Activated T-cell treated with anti-CD3 and anti-CD28 coated beads for 4 hours (primary cell): ENCODE measurements around the gene TPD52L1.
"Not testable (repeated sequence)": the region's sequence is repeated elsewhere in the genome, so short reads cannot be mapped to it uniquely, and the experiment has no call there.

ENCODE experiments used
- DNase-seq: peaks from one replicate; pipeline ENCODE4 v3.0.0-alpha.2; 2020

The TPD52L1 gene, protein sequence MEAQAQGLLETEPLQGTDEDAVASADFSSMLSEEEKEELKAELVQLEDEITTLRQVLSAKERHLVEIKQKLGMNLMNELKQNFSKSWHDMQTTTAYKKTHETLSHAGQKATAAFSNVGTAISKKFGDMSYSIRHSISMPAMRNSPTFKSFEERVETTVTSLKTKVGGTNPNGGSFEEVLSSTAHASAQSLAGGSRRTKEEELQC

DNA sequence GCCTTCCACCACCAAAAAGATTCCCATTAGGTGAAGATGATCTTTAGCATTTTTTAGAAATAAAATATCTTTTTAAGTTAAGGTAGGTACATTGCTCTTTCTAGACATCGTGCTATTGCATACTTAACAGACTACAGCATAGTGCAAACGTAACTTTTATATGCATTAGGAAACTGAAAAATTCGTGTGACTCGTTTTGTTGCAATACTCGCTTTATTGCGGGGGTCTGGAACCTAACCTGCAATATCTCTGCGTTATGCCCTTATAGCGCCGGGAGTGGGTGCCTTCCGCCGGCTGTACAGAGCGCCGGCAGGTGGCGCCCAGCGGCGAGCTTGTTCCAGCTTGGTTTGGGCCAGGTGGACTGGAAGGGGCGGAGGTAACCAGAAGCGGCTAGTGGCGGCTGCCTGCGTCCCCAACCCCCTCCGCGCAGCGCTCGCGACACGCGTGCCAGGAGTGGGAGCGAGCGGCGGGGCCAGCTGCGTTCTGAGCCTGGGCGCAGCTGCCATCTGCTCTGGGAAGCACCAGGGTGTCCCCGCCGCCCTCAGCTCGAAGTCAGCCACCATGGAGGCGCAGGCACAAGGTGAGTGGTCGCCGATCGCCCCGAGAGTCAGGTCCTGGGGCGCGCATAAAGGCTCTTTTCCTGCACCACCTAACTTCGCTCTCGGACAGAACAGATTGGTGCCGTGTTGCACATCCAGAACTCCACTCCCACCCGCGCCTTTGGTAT is at the start of gene TPD52L1:
Gene TPD52L1 (plus strand): TSS at position 383 of the 727 bp plus-strand sequence. CDS start 179 bp downstream, at position 562.
- peak; percentile 31 for DNase-seq

DNA sequence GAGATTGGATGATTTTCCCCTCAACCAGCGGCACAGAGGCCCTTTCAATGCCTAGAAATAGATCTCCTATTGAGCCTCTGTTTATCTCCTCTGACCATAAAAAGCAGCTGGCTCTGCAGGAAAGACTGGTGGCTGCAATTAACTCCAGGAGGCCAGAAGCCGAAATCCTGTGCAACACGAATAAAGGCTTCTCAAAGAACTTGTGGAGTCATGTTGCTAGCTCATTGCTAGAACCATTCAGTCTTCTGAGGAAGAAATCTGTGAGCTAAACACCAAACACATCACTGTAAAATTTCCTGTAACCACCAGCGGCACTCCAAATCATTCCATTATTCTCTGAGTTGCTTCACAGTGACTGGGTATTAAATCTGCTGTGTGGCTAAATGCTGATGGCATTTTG is 49.1 kb upstream of the TPD52L1 start:
- DNase-seq = no peak

DNA sequence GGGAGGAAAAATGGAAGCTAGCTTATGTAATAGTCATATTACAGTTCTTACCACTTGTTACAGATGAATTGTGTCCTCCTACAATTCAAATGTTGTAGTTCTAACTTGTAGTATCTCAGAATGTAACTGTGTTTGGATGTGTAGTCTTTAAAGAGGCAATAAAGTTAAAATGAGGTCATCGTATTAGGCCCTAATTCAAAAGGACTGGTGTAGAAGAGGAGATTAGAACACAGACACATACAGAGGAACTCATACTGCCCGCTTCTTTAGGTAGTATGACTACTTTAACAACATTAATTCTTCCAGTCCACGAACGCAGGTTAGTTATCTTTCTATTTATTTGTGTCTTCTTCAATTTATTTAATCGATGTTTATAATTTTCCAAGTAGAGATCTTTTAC is 46.5 kb upstream of the TPD52L1 start:
- no peak for DNase-seq

DNA sequence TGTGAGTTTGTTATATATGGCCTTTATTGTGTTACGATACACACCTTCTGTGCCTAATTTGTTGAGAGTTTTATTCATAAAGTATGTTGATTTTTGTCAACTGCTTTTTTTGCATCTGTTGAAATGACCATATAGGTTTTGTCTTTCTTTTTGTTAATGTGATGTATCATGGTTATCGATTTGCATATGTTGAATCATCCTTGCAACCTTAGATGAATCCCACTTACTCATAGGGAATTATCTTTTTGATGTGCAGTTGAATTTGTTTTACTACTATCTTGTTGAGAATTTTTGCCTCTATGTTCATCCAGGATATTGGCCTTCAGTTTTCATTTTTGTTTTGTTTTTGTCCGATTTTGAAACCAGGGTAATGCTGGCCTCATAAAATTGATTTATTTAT is 45.7 kb upstream of the TPD52L1 start:
- no peak for DNase-seq

DNA sequence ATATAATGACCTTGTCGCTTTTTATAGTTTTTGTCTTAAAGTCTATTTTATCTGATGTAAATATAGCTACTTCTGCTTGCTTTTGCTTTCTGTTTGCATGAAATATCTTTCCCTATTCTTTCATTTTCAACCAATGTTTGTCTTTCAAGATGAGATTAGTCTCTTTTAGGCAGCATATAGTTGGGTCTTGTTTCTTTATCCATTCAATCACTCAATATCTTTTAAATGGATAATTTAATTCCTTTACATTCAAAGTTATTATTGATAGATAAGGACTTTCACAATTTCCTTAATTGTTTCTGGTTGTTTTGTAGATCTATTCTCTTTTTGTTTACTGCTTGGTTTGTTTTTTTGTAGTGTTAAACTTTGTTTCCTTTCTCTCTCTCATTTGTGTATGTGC is 43.5 kb upstream of the TPD52L1 start:
- DNase-seq = no peak

DNA sequence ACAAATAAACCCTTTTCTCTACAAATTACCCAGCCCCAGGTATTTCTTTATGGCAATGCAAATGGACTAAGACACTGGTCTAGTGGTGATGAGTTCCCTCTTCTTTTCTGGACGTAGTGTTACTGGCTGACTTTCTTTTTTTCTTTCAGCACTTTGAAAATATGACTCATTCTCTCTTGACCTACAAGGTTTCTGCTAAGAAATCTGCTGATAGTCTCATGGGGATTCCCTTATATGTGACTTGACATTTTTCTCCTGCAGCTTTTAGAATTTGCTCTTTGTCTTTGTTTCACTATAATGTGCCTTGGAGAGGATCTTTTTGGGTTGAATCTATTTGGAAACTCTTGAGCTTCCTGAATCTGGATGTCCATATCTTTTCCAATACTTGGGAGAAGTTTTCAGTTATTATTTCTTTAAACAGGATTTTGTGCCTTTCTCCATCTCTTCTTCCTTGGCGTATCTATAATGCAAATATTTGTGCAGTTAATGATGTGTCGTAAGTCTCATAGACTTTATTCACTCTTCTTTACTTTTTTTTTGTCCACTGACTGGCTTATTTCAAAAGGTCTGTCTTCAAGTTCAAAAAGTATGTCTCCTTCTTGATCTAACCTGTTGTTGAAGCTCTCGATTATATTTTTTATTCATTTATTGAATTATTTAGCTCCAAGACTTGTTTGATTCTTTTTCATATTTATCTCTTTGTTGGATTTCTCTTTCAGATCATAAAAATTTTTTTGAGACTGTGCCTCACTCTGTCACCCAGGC is 42.2 kb upstream of the TPD52L1 start:
- DNase-seq = no peak

DNA sequence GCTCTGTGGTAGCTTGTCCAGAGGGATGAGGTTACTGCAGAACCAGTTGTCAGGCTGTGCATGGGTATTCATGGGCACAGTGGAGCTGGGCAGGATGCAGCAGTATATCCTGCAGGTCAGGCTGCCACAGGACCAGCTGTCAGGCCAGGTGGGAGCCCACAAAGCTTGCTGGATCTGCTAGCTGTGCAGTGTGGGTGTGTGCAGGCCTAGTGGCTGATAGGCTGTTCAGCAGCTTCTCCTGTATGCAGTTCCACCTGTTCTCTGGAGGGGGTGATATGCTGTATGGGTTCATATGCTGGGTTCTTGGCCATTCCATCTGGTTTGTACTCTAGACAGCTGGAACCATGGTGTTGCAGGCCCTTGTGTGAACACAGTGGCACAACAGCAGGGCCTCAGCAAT is 40.6 kb upstream of the TPD52L1 start:
- DNase-seq = no peak

DNA sequence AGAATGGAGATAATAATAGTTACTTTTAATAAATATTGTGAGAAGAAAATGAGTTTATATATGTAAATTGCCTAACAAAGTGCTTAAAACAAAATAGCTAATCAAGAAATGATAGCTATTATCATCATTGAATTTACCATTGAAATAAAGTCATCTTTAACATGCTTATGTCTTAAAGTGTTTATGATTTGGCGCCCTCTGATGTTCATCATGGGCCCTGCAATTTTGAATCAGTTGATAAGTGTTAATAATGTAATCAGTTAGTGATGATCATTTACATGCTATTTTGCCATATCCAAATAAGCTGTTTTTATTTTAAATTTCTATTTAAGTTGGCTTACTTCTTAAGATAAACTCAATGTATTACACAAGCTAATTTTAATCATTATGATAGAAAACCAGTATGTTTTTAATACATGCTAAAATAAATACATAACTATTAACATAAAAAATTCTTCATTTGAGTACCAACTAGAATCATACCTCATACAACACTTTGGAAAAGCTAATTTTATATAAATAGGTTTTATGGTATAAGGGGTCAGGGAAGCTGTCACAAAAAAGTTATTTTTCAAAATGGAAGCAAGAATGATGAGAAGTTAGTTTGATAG is 39.2 kb upstream of the TPD52L1 start:
- peak; percentile 17 for DNase-seq

DNA sequence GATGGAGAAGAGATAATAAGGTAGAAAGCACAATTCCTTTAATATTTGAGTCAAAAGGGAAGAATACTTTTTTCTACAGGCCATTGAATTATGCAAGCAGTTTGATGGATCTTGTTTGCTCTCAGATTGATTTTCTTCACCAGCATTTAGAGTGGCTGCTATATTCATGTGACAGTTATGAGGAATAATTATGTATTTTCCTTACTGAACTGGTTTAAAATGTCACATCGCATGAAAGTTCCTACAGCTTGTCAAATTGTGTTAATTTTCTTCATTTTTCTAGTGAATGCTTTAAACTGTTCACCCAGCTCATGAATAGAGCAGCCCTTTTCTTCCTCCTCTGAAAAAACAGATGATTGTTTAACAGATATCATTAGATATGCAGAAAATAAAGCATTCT is 37.4 kb upstream of the TPD52L1 start:
- no peak for DNase-seq

DNA sequence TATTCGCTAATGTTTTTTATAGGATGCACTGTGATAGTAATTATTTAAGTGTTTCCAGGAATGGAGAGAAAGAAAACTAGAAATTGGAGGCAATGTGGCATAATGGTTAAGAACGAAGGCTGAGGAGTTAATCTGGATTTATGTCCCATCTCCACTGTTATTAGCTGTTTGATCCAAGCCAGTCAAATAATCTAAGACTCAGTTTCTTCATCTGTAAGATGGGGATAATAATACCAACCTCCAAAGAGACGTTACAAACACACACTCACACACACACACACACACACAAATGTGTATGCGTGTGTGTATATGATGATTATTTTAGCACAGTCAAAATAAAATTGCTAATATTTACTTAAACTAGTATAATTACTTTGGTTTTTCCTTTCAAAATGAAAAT is 36.9 kb upstream of the TPD52L1 start:
- DNase-seq = no peak

DNA sequence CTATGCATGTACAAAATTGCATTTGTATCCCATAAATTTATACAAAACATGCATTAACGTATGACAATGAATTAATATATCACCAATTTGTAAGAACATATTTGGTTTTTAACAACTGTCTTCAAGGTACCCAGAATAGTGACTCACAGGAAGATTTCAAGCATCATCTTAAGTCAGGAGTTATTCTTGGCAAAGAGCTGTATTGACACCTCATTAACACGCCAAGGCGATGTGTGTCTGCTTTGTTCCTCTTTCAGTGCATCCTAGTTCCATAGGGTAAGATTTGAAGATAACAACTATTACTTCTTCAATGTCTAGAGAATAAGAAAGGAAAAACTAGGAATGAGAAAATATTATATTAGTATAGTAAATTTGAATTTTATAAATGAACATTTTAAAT is 35.8 kb upstream of the TPD52L1 start:
- no peak for DNase-seq

DNA sequence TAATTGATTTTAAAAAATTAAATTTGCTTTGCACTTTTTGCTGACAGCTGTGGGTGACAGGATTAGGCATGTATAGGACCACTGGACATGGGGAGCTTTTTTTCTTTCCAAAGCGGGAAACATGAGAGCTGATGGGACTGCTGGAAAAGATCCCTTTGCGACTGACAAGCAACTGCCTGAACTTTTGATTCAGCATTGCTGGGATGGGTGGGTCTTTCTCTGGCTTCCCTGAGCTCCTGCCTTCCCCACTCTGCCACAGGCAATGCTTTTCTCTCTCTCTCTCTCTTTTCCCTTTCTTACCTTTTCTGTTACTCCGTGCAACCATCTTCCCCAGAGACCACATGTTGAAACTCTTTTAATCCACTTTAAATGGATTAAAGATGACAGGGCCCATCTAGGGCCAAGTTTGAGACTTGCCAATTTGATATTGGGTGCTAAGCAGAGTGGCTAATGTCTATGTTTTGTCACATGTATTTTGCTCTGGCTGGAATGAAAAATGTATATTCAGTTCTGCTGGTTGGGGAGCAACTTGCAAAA is 33.5 kb upstream of the TPD52L1 start:
- DNase-seq = no peak

DNA sequence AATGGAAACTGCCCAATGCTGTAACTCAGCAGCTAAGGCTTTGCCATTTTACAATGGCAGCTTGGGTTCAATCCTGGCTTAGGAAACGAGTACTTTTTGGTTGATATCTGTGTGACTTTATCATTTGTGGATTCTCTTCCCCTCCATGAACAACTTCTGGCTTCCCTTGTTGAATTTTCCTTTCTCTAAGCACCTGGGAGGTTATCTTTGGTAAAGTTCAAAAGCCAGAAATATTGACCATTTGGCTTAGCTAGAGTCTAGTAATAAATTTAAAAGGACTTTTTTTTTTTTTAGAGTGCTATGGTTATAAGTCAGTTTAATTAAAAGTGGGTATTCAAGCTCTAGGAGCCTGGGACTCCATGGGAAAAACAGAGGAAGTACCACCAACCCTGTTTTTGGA is 31.7 kb upstream of the TPD52L1 start:
- DNase-seq = no peak

DNA sequence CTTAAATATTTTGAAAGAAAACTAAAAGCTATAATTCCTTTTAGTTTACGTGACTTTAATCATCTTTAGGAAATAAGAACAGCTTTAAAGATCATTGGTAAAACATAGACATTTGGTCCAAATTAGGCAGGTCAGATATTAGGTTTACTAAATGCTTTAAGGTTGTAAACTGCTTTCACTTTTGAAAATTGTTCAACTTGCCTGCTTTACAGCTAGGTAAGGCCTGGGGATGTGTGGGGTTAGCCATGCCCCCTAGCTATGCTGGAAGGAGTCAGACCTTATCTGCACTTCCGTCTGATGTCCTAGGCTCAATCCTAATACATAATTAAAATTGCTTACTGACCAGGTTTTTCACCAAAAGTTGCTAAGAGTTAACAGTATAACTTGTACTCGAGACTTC is 30.5 kb upstream of the TPD52L1 start:
- no peak for DNase-seq

DNA sequence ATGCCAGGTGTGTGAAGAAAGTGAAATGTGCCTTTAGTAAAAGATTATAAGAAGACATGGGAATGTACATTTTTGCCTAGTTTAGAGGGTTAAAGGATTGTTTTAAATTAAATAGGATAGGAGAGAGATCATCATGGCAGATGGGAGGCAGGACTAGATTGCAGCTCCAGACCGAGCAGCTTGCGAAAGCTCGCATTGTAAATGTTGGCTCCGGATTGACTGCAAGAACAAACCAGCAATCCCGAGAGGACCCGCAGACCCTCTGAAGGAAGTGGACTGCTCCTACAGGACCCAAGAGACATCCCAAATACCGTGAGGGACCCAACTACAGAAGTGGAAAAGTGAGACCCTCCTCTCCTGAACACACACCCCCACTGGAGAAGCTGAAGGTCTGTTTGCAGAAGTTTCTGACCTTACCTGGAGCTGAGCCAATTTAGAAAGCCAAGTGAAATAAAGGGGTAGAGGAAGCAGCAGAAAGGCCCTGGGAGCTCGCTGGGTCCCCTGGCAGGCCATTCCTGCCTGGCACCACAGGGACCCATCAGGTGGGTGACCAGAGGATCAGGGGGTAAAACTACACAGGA is 30.0 kb upstream of the TPD52L1 start:
- DNase-seq = no peak

DNA sequence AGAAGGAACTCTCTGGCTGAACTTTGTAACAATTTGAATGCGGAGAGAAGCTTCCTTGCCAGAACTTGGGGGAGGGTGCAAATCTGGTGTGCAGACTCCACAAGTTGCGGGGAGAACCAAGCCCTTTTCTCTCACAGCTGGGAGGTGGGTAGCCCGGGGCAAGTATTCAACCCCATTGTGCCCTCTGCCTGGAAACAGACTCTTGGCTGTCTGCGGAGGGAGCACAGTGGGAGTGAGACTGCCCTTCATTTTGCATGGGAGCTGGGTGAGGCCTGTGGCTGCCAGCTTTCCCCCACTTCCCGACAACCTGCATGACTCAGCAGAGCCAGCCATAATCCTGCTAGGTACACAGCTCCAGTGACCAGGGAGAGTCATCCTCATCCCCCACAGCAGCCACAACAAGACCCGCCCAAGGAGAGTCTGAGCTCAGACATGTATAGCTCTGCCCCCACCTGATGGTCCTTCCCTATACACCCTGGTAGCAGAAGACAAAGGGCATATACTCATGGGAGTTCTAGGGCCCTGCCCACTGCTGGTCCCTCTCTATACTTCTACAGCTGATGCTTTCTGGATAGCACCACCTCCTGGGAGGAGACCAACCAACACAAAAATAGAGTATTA is 29.4 kb upstream of the TPD52L1 start:
- DNase-seq = no peak

DNA sequence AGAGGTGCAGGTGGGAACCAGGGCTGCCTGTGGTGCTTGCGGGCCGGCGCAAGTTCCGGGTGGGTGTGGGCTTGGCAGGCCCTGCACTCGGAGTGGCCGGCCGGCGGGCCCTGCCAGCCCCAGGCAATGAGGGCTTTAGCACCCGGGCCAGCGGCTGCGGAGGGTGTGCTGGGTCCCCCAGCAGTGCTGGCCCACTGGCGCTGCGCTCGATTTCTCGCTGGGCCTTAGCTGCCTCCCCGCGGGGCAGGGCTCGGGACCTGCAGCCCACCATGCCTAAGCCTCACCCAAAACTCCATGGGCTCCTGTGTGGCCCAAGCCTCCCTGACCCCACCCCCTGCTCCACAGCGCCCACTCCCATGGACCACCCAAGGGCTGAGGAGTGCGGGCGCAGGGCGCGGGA is 27.7 kb upstream of the TPD52L1 start:
- DNase-seq = not testable (repeated sequence)

DNA sequence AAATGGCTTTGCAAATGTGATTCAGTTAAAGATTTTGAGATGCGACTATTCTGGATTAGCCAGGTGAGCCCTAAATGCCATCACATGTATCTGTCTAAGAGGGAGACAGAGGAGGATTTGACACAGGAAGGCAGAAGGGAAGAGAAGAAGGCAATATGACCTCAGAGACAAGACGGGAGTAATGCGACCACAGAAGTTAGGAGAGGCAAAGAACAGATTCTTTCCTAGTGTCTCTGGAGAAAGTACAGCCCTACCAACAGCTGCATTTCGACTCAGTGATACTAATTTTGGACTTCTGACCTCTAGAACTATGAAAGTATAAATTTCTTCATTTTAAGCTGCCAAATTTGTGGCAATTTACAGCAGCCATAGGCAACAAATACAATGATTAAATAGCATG is 24.2 kb upstream of the TPD52L1 start:
- DNase-seq = no peak

DNA sequence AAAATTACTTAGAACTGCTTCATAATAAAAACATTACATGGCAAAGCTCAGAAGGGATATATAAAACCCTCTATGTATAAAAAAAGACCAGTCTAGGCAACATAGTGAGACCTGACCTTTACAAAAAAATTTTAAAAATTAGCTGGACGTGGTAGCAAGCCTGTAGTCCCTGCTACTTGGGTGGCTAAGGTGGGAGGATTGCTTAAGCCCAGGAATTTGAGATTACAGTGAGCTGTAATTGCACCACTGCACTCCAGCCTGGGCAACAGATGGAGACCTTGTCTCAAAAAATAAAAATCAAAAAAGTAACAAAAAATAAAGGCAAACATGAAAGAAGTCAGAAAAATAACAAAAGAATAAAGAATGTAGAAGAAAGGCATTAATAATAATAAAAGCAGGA is 21.5 kb upstream of the TPD52L1 start:
- DNase-seq = no peak

DNA sequence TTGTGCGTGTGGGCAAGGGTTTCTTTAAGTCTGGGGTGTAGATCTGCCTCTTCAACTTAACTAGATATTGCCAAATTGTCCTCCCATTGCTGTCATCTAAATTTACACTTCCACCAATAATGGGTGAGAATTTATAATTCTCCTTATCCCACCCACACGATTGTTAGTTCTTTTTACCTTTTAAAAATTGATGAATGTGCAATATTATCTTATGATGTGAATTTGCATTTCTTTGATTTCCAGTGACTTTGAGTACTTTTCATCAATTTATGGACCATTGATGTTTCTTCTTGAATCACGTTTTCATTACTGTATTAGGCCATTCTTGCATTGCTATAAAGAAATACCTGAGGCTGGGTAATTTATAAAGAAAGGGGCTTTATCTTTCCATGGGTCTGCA is 17.2 kb upstream of the TPD52L1 start:
- DNase-seq = no peak

DNA sequence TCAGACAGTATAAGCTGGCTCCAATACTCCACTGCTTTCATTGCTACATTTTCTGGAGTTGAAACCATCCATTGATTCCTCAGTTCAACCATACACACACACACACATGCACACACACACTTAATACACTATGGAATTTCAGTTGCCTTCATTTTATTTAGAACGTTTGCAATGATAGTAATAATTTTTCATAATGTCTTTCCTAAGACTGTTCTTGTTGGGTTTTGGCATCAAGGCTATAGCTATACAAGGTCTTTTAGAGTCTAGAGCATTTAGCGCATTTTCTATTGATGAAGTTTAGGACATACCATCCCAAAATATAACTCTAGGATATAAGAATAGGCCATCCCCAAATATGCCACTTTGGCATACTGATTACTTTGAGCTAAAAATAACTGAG is 15.5 kb upstream of the TPD52L1 start:
- no peak for DNase-seq

DNA sequence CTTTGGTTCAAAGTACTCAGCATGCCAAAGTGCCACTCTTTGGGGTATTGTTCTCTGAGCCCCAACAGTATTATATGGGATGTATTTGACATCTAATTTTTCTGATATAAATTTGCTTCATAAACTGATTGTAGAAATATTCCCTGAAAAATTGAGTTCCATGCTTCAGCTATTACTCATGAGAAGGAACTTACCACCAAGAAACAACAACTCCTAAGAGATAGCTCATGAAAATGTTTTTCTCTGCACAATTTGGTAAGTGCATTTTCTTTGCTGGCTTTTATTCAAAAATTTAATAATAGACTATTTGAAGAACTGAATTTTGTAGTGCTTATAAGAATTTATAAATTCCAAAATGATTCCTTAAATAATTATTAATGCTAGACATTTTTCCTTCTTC is 12.8 kb upstream of the TPD52L1 start:
- DNase-seq = no peak

DNA sequence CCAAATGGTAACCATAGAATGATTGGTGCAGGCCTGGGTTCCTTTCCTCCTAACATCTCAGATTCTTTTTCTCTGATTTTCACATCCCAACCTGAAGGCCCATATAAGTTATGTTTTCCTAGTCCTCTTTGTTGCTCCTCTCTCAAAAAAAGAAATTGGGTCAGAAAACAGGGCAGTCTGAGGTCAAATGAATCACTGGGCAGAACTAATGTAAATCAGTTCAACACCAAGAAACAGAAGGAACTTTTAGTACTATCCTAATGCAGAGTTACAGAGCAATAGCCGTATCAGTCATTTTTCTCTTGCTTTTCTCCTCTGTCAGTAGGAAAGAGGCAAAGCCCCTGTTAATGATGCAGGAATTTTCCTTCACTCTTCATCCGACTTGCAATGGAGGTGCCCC is 11.0 kb upstream of the TPD52L1 start:
- DNase-seq = no peak
